PC-3 (cell line): ENCODE results near the gene PAFAH1B2. TPM values are rescaled to one million over a fixed set of nuclear protein-coding genes. Genes with fewer than 3 reads are reported as not detected.
"Not testable (repeated sequence)": the region's sequence is repeated elsewhere in the genome, so short reads cannot be mapped to it uniquely, and the experiment has no call there.

Source experiments
- ATAC-seq: fragments of 200-7000 bp; cut with Tn5 transposase; 2 replicates; pipeline ENCODE4 v1.9.1; 2020; ENCODE audit warnings: mild to moderate bottlenecking, moderate library complexity
- BruUV-seq: library from RNA; stranded (reverse); fragments of 400-500 nt; replicated peaks from 2 replicates; lab custom pipeline; 2021; lab: Mats Ljungman, UMichigan
- CTCF ChIA-PET: fragments of 300-600 bp; sonication (Branson Sonifier 250); formaldehyde crosslinking; loops from one replicate; lab custom pipeline; 2022; ENCODE audit warnings: antibody characterized with exemption; lab: Charles Lee
- POLR2A ChIA-PET: fragments of 300-600 bp; sonication (Branson Sonifier 250); formaldehyde crosslinking; loops from one replicate; lab custom pipeline; 2022; ENCODE audit warnings: antibody characterized with exemption; ENCODE audit not compliant: unreplicated experiment; lab: Charles Lee
- DNase-seq: peaks from one replicate; pipeline ENCODE4 v3.0.0-alpha.2; 2015
- H2AFZ ChIP-seq: fragments of 300-600 bp; sonication (generic); 2 replicates; pipeline ENCODE4 v1.6.0; 2016; ENCODE audit warnings: antibody characterized with exemption, low read length
- H3F3A ChIP-seq: fragments of 300-600 bp; sonication (generic); one replicate; pipeline ENCODE4 v1.6.0; 2017; ENCODE audit warnings: antibody characterized with exemption, low read length, control low read depth, mild to moderate bottlenecking; ENCODE audit not compliant: unreplicated experiment
- H3K27ac ChIP-seq: fragments of 300-600 bp; sonication (generic); 2 replicates; pipeline ENCODE4 v1.5.1; 2016; ENCODE audit warnings: mild to moderate bottlenecking, low read length
- H3K27me3 ChIP-seq: fragments of 300-600 bp; sonication (generic); 2 replicates; pipeline ENCODE4 v1.6.1; 2016; ENCODE audit warnings: low read length, mixed read lengths
- H3K36me3 ChIP-seq: fragments of 300-600 bp; sonication (generic); 2 replicates; pipeline ENCODE4 v1.6.1; 2016; ENCODE audit warnings: low read depth, mixed run types, low read length, mixed read lengths
- H3K4me1 ChIP-seq: fragments of 300-600 bp; sonication (generic); 2 replicates; pipeline ENCODE4 v1.5.1; 2016; ENCODE audit warnings: low read length; ENCODE audit not compliant: insufficient read depth
- H3K4me2 ChIP-seq: fragments of 300-600 bp; sonication (generic); 2 replicates; pipeline ENCODE4 v1.6.0; 2016; ENCODE audit warnings: low read length
- H3K4me3 ChIP-seq: fragments of 300-600 bp; sonication (generic); 2 replicates; pipeline ENCODE4 v1.5.1; 2016; ENCODE audit warnings: mild to moderate bottlenecking, low read length, mixed read lengths
- H3K79me2 ChIP-seq: fragments of 300-600 bp; sonication (generic); 2 replicates; pipeline ENCODE4 v1.6.1; 2017; ENCODE audit warnings: low read length, mixed read lengths
- H3K9ac ChIP-seq: fragments of 300-600 bp; sonication (generic); 2 replicates; pipeline ENCODE4 v1.6.0; 2016; ENCODE audit warnings: mild to moderate bottlenecking, low read length
- H3K9me2 ChIP-seq: fragments of 300-600 bp; sonication (generic); replicated peaks from 2 replicates; pipeline ENCODE4 v1.6.1; 2016; ENCODE audit warnings: mixed run types, low read length, mixed read lengths
- H3K9me3 ChIP-seq: fragments of 300-600 bp; sonication (generic); 2 replicates; pipeline ENCODE4 v1.6.1; 2016; ENCODE audit warnings: low read length, mixed read lengths
- H4K20me1 ChIP-seq: fragments of 300-600 bp; sonication (generic); 2 replicates; pipeline ENCODE4 v1.6.1; 2016; ENCODE audit warnings: low read length, mixed read lengths
- EZH2 ChIP-seq: fragments of 300-600 bp; sonication (generic); IDR thresholded peaks from one replicate; pipeline ENCODE4 v1.6.1; 2017; ENCODE audit warnings: antibody characterized with exemption, mild to moderate bottlenecking, low read length; ENCODE audit not compliant: unreplicated experiment
- EZH2phosphoT487 ChIP-seq: fragments of 300-600 bp; sonication (generic); IDR thresholded peaks from 2 replicates; pipeline ENCODE4 v1.6.1; 2018; ENCODE audit warnings: mild to moderate bottlenecking, antibody characterized with exemption, low read length, borderline replicate concordance
- intact Hi-C: fragments of 100-400 bp; cut with micrococcal nuclease; formaldehyde crosslinking; loops from 2 replicates; pipeline ENCODE4 v1.9.0; 2023
- total RNA-seq: library from RNA; depleted of rRNA; stranded (reverse); fragments of >200 nt; gene quantifications from 2 replicates; pipeline ENCODE4 v1.2.3, GENCODE V29; 2014
- TF ChIP-seq, protein P1 (sequence below): fragments of 300-600 bp; sonication (generic); conservative IDR thresholded peaks from 2 replicates; pipeline ENCODE4 v1.5.1; 2017; ENCODE audit warnings: antibody characterized with exemption, low read depth, mild to moderate bottlenecking, low read length

Gene PAFAH1B2
- total RNA-seq, 1 experiment from 2014 or later, result 91.6 TPM

DNA sequence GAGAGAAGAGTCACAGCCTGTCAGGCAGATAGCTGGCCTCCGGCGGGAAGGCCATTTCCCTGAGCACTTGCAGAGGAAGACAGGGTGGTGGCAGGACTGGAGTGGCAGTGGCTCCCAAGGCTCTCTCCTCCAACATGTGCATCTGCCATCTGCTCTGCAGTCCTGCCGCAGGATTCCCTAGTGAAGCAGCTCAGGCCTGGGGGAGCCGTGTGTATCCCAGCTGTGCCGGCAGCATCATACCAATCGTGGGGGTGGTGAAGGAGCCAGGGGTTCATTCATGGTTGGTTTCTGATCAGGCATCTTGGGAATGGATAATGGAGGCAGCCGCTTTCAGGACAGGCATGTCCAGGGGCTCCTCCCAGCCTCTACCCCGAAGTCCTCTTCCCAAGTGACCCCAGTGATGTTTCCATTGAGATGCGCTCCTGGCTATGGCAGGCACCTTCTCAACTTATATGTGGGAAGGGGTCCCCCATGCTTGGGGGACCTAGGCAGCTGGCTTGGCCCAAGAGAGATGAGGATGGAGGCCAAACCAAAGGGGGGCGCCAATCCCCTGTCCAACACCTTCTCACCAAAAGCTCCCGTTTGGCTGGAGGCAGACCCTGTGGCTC, 61.2 kb downstream of the PAFAH1B2 start:
- Histone ChIP-seq H3K9me3 (no peaks in the 10 kb centered on the region), H3K9me2 (no peaks in the 10 kb centered on the region), H3K79me2 (no peaks in the 10 kb centered on the region), H3K4me2 (no peak overlapping the region), H4K20me1 (no peaks in the 10 kb centered on the region), H3K27ac (no peak overlapping the region), H3K4me3 (no peak overlapping the region), H3K27me3 (no peaks in the 10 kb centered on the region), H2AFZ (no peak overlapping the region), H3K36me3 (peaks cover 4% of the 10 kb centered on the region; the same call in 1 of the 2 replicates), H3K4me1 (no peaks in the 10 kb centered on the region), H3K9ac (no peak overlapping the region), H3F3A (no peaks in the 10 kb centered on the region)
- no peak for ATAC-seq
- intact Hi-C loops, result loop anchor here (5.0 kb wide), 1 partner anchor 73 kb away; no protein-coding TSS in a partner anchor
- ChIA-PET POLR2A (no interaction called here), CTCF (no interaction called here)
- no TSS peak for BruUV-seq
- DNase-seq, result no peak
- TF ChIP-seq EZH2 (no peak), EZH2phosphoT487 (no peak)
- TF ChIP-seq, protein P1, sequence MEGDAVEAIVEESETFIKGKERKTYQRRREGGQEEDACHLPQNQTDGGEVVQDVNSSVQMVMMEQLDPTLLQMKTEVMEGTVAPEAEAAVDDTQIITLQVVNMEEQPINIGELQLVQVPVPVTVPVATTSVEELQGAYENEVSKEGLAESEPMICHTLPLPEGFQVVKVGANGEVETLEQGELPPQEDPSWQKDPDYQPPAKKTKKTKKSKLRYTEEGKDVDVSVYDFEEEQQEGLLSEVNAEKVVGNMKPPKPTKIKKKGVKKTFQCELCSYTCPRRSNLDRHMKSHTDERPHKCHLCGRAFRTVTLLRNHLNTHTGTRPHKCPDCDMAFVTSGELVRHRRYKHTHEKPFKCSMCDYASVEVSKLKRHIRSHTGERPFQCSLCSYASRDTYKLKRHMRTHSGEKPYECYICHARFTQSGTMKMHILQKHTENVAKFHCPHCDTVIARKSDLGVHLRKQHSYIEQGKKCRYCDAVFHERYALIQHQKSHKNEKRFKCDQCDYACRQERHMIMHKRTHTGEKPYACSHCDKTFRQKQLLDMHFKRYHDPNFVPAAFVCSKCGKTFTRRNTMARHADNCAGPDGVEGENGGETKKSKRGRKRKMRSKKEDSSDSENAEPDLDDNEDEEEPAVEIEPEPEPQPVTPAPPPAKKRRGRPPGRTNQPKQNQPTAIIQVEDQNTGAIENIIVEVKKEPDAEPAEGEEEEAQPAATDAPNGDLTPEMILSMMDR, result no peak

DNA sequence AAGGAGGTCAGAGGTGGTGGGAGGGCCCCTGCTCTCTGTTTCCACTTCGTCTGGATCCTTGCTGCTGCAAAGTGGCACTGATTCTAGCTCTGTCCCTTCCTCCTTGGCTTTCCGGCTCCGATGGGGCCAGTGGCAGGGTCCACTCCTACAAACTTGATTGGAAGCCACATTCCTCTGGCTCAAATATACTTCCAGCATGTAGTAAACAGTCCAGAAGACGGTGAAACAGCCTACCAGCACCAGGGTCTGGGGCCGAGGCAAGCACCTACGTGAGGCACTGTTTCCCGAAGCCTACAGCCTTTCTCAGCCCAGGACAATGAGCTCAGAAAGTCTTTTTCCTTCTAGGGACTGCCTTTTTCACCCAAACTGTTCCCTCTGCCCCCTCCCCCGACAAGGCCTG, 62.0 kb downstream of the PAFAH1B2 start:
- H3K4me3 ChIP-seq, H3F3A ChIP-seq, POLR2A ChIA-PET, H3K27me3 ChIP-seq, H3K4me2 ChIP-seq, BruUV-seq, ATAC-seq, H3K79me2 ChIP-seq, H3K36me3 ChIP-seq, H3K27ac ChIP-seq, H4K20me1 ChIP-seq, H3K9me2 ChIP-seq, H3K9ac ChIP-seq, DNase-seq, H3K4me1 ChIP-seq, H3K9me3 ChIP-seq, CTCF ChIA-PET, H2AFZ ChIP-seq: not testable (repeated sequence)
- intact Hi-C loops, result loop anchor here (5.0 kb wide), 1 partner anchor 74 kb away; no protein-coding TSS in a partner anchor

DNA sequence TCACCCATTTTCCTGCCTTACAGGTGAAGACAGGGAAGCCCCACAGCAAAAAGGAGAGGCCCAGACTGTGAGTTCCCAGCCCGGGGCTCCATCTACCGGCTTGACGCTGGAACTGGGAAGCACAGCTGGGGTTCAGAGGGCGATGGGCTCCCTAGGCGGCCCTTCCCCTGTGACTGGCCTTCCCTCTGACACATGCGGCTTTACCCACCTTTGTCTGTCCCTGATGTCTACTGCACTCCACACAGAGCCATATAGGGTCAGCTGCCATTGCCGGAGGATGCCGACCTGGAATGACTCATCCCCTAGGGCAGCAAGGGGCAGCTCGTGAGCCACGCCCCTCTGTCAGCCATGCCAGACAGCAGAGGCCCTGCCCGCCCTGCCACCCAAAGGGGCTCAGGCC, 62.8 kb downstream of the PAFAH1B2 start:
- peak; percentile 57 for ATAC-seq
- CTCF ChIA-PET, result not testable (repeated sequence)

DNA sequence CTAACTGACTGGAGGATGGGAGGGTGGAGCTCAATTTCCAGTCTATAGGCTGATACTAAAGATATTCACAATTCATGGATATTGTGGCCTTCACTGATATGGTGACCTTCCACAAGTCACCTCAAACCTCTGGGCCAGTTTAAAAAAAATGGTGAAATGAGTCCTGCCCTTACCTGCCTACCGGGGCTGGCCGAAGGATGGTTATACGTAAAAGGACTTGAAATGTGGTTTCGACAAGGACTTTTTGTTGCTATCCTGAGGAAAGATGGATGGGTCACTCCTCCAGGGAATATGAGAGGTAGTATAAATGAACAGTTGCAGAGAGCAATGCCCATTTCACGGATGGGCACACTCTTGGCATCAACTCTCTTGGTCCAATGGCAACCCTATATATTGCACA, 63.4 kb downstream of the PAFAH1B2 start:
- intact Hi-C loops, result loop anchor here (5.0 kb wide), 1 partner anchor 75 kb away; no protein-coding TSS in a partner anchor

More for the DNA sequence above, 62.8 kb downstream of the PAFAH1B2 start:
- H3F3A ChIP-seq, H3K4me3 ChIP-seq, H3K27ac ChIP-seq, BruUV-seq, H3K27me3 ChIP-seq, H4K20me1 ChIP-seq, DNase-seq, POLR2A ChIA-PET, H3K36me3 ChIP-seq, H3K79me2 ChIP-seq, H3K4me2 ChIP-seq, H3K9ac ChIP-seq, H3K9me3 ChIP-seq, H3K9me2 ChIP-seq, H3K4me1 ChIP-seq, H2AFZ ChIP-seq: not testable (repeated sequence)
- intact Hi-C loops, result loop anchor here (5.0 kb wide), 1 partner anchor 75 kb away; no protein-coding TSS in a partner anchor

DNA sequence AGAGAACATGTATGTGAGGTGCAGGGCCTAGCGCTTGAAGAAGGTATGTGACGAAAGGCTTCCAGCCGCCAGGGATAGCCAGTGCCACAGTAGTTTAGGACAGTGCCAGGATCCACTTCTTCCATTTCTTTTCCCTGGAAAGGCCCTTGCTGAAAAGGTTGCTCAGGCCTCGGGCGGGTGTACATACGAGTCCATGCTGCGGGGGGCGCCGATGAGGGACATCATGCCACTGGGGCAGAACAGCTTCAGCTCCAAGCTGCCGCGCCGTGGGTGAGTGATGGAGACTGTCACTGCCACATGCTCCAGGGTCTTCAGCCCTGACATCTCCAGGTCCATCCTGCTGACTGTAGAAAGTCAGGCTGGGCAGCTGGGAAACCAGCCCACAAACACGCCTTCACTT, 64.6 kb downstream of the PAFAH1B2 start:
- H3K4me2 ChIP-seq, H3K9me3 ChIP-seq, BruUV-seq, DNase-seq, ATAC-seq, H3K27ac ChIP-seq, H3F3A ChIP-seq, H3K27me3 ChIP-seq, H3K79me2 ChIP-seq, POLR2A ChIA-PET, H4K20me1 ChIP-seq, CTCF ChIA-PET, H3K4me1 ChIP-seq, H3K9ac ChIP-seq, H3K9me2 ChIP-seq, H2AFZ ChIP-seq, H3K36me3 ChIP-seq, H3K4me3 ChIP-seq: not testable (repeated sequence)
- intact Hi-C loops, result loop anchor here (5.0 kb wide), 1 partner anchor 76 kb away; no protein-coding TSS in a partner anchor

More for the DNA sequence above, 63.4 kb downstream of the PAFAH1B2 start:
- H3K79me2 ChIP-seq, H3K4me1 ChIP-seq, H3K27ac ChIP-seq, H3K27me3 ChIP-seq, H3K4me2 ChIP-seq, H3K4me3 ChIP-seq, ATAC-seq, H3K9ac ChIP-seq, CTCF ChIA-PET, H3K9me3 ChIP-seq, H3K36me3 ChIP-seq, BruUV-seq, POLR2A ChIA-PET, H2AFZ ChIP-seq, H4K20me1 ChIP-seq, H3K9me2 ChIP-seq, DNase-seq, H3F3A ChIP-seq: not testable (repeated sequence)
